Frontal cortex (tissue), 4 donors: ENCODE data around the gene TATDN2. TPM values are rescaled to one million over a fixed set of nuclear protein-coding genes. Genes with fewer than 3 reads are reported as not detected.
"Not testable (repeated sequence)": the region's sequence is repeated elsewhere in the genome, so short reads cannot be mapped to it uniquely, and the experiment has no call there.

Source experiments
- DNase-seq, 2 donors: peaks; one replicate each; pipeline ENCODE4 v3.0.0; 2012; ENCODE audit warnings: low spot score in 2 of 2
- FAIRE-seq: peaks from 2 replicates; lab custom pipeline; 2012; peaks lifted over from hg19 to GRCh38; lab: Jason Lieb, UNC
- total RNA-seq: library from RNA; depleted of rRNA; stranded (reverse); fragments of >200 nt; gene quantifications from one replicate; pipeline ENCODE4 v1.2.3, GENCODE V29; 2014
- donor health status: control.
- donor health status: control.
- donor health status: control.

The TATDN2 gene
- total RNA-seq, 1 donor from 2014 or later = 19.2 TPM

DNA sequence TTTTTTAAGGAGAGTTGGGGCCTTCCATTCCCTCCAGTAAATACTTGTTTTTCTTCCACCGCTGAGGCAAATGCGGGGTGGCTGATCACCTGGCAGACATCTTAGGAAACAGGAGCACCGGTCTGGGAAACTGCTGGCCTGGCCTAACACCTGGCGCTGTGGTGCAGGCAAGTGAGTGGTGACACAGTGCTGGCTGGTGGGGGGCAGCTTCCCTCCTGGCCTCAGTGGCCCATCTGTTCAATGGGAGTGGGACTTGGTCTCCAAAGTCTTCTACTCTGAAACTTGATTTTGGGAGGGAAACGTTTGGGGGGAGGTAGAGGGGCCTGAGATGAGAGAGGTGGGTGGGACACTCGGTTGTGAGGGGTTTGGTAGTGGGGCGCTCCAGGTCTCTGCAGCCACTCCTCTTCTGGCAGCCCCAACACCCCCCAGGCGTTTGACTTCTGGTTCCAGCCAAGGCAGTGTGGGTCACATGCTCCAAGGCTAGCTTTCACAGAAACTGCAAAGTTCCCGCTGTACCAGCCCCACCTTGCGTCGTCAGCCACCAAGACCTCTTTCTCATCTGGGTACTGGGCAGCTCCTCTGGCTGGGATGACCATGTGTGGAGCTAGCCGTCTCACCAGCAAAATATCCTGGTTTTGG, 39.8 kb downstream of the TATDN2 start:
- no peak for DNase-seq
- FAIRE-seq = no peak

GRCh38 chr3:10288575-10288960, 40.3 kb downstream of the TATDN2 start:
- DNase-seq = no peak
- FAIRE-seq = no peak

DNA sequence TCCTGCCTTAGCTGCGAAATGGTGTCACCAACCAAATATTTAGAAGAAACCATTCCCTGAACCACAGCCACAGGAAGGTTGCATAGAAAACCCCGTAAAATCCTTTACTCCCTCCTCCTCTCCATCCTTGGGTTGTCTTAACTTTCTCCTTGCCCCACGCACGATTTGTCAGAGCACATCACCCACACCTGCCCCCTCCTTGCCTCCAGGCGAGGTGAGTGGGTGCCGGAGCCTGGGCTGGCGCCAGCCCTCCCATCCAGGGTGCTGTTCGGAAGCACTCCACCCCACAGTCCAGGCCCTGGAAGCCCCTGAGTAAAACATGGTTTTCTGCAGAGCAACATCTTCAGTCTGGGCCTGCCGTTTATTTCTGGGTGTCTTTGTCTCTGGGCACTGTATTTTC, 40.8 kb downstream of the TATDN2 start:
- no peak for DNase-seq

DNA sequence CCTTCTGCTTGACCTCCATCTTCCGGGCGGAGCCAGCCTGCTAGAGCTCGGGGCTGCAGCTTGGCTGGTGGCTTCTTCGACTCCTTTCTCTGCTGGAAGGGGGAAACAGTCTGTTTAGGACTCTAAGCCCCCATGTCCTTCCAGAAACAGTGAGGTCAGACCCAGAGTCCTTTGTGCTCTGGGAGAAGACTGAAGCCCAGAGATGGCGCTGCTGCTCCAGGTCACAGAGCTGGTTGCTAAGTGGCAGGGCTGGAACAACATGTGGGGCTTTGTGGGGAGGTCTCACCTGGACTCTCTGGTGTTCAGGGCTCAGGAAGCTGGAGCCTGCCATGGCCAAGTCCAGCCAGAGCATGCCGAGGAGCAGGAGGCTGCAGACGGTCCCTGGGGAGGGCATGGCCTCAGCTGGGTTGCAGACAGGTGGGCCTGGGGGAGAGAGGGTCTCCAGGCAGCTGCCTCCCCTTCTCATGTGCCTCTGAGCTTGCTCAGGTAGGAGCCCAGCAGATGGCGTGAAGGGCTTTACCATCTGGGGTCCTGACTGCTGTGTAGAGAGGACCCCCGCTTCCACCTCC, 41.6 kb downstream of the TATDN2 start:
- DNase-seq (no peak), FAIRE-seq (no peak)

More for the DNA sequence above, 40.8 kb downstream of the TATDN2 start:
- FAIRE-seq = no peak

GRCh38 chr3:10290481-10291176, 42.4 kb downstream of the TATDN2 start:
- FAIRE-seq (no peak), DNase-seq (no peak)

DNA sequence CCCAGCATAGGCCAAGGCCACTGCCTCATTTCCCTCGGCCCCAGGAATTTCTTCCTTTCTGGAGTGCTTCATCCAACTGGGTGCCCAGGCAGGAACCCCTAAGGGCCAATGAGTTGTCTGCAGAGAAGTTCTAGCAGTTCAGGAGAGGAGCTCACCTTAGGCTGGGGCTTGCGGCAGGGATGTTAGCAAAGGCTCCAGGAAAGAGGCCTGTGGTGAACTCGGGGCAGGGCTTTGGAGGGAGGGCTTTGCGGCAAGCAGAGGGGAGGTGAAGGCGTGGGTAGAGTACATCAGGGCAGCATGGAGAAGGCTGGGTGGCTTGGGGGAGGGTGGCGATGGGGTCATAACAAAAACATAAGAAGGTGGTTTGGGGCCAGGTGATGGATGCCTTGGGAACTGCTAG, 43.4 kb downstream of the TATDN2 start:
- no peak for DNase-seq
- FAIRE-seq = no peak

DNA sequence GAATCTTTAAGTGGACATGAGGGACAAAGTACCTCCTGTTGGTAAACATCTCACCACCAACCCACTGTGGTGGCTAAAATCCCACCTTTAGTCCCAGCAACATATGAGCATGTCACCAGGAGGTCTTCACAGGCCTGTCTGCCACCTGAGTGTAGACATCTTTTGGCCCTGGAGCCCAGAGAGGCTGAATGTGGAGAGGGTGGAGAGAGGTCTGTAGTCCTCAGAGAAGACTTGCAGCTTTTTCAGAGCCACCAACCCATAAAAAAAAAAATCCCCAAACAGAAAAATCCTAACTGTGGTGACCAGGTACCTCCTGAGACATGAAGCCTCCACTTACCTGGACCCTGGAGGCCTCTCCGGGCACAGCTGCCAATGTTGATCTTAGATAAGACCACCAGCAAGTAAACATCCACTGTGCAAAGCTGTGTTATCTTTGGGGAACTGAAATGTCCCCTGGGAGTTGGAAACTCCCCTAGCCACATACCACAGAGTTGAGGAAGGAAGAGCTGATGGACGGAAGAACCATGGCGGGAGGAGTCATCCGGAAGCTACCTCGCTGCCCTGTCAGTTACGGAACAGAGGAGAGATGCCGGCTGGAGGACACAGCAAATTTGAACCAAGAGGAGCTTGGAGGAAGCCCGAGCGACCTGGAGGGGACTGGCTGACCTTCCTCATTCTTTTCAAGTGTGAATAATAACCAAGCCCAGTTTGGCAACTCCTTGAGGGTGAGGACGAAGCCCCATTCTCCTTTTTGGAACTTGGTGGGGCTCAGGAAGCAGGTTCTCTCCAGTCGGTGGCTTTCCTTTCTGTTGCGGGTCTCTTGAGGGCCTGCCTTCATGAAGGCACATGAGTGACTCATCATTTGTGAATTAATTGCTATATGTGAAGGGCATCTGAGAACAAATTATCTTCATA, 44.5 kb downstream of the TATDN2 start, which contains the start of gene GHRL:
Gene GHRL, minus strand, starts transcription at position 443 of the 915 bp plus-strand sequence. CDS start 2,767 bp downstream, outside the sequence.
- FAIRE-seq (no peak), DNase-seq (no peak)

GRCh38 chr3:10294030-10294586, 45.8 kb downstream of the TATDN2 start:
- no peak for DNase-seq
- no peak for FAIRE-seq

- not testable (repeated sequence) for FAIRE-seq, DNase-seq
Observed at GRCh38 chr3:10298064-10298463, 49.8 kb downstream of the TATDN2 start.

- DNase-seq (no peak), FAIRE-seq (no peak)
Observed at GRCh38 chr3:10299175-10299574, 50.9 kb downstream of the TATDN2 start.

GRCh38 chr3:10299679-10300078, 51.4 kb downstream of the TATDN2 start:
- DNase-seq = no peak
- no peak for FAIRE-seq

- FAIRE-seq = no peak
- no peak for DNase-seq
Observed at GRCh38 chr3:10300087-10300486, 51.8 kb downstream of the TATDN2 start.

DNA sequence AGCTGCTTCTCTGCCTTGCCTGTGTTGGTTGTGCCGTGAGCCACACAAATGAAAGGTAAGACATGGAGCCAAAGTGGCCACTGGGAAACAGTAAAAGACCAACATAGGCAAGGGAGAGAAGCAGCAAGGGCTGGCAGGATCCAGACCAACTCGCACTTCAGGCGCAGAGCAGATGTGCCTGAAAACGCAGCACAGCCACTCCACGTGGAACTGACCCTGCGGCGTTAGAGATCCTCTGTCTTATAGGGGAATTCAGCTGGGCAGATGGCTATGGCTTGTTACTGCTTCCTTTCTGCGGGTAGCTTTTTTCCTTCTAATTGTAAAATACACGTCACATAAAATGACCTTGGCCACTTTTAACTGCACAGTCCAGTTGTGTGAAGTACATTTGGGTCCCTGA, 54.8 kb downstream of the TATDN2 start:
- FAIRE-seq (no peak), DNase-seq (no peak)

DNA sequence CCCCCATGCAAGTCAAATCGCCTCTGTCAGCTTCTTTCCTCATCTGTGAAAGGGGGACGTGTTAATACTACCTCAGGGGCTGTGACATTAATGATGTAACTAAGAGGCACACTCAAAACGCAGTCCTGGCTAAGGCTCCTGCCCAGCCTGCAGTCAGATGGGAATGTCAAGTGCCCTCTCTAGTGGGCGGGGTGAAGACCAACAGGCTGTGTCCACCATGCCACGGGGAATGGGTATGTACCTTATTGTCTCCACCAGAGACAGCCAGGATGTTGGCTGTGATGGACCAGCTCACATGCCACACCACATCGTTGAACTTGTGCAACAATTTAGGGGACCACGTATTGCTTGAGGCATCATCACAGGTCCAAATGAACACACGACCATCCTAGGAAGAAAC, 55.5 kb downstream of the TATDN2 start:
- DNase-seq = no peak
- FAIRE-seq = no peak

DNA sequence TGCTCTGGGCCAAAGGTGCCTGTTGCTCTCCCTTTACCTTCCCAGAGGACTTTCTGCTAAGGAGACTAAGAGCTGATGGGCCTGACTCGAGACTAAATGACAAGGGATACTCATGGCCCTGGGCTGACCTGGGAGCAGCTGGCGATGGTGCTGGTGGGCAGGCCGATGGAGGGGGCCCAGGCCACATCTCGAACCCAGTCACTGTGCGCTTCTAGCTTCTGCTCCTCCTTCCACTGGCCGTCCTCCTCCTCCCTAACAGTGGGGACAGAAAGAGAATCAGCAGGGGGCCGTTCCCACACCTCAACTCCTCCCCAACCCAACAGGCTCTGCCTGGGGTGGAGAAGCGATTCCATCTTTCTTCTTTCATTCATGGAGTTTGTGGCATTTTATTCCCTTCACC, 56.6 kb downstream of the TATDN2 start:
- FAIRE-seq (no peak), DNase-seq (no peak)

DNA sequence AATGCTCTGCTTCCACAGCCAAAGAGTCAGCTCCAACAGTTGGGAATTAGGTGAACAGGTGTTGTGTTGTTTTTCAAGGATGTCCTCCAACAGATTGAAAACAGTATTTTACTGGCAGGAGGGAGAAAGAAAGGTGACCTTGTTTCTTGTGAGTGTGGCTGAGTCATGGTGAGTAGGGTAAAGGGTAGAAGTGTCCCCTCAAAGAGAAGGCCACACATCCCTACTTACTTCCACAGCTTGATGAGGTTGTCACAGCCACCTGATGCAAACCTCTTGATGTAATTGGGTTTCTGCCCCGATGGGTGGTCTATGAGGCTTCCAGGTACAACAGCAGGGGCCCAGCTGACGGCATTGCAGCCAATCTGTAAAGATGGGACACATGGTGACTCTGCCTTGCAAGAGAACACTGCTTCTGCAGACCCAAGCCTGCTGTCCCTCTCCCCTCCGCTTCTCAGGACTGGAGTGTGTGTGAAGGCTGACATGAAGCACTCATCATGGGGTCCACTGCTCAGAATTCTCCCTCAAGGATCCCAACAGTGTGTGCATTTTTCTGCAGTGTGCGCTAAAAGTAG, 57.2 kb downstream of the TATDN2 start:
- no peak for FAIRE-seq
- no peak for DNase-seq

- FAIRE-seq = no peak
- no peak for DNase-seq
Observed at GRCh38 chr3:10306156-10306555, 57.9 kb downstream of the TATDN2 start.

DNA sequence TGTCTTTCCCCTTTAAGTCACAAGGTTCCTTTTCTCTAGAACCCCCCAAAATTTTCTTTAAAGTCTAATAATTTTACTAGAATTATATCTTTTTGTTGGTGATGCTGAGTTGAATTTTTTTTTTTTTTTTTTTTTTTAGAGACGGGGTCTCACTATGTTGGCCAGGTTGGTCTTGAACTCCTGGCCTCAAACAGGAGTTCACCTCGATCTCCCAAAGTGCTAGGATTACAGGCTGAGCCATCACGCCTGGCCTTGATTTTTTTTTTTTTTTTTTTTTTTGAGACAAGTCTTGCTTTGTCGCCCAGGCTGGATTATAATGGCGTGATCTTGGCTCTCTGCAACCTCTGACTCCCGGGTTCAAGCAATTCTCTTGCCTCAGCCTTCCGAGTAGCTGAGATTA, 60.4 kb downstream of the TATDN2 start:
- FAIRE-seq = no peak

GRCh38 chr3:10309736-10310135, 61.5 kb downstream of the TATDN2 start:
- FAIRE-seq = no peak
- DNase-seq = no peak

More for the DNA sequence above, 60.4 kb downstream of the TATDN2 start:
- no peak for DNase-seq

DNA sequence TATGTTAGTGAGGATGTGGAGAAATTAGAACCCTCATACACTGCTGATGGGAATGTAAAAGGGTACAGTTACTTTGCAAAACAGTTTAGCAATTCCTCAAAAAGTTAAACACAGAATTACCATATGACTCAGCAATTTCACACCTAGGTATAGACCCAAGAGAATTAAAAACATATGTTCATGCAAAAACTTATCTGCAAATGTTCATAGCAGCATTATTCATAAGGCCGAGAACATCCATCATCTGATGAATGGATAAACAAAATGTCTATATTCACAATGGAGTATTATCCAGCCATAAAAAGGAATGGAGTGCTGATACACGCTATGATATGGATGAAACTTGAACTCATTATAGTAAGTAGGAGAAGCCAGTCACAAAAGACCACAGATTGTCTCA, 62.3 kb downstream of the TATDN2 start:
- DNase-seq = no peak
- no peak for FAIRE-seq
